Measurements from ENCODE around the gene SACS.
"Not testable (repeated sequence)": the region's sequence is repeated elsewhere in the genome, so short reads cannot be mapped to it uniquely, and the experiment has no call there.

The SACS gene

GRCh38 chr13:23421596-23421995 is 11.9 kb downstream of the SACS start:
- DNase-seq (ENCODE audit: low spot score): no peak
- no peak for TF ChIP-seq CTCF (IDR thresholded peaks at IDR 0.05; ENCODE audit: extremely low read depth, insufficient read depth, missing control alignments)
- in situ Hi-C loops (cut with MboI; ENCODE audit: low pct_unique_long_range_greater_than_20kb, low sequenced_read_pairs, unreplicated experiment): no loop called here

- DNase-seq (ENCODE audit: low spot score): no peak
- in situ Hi-C loops (cut with MboI; ENCODE audit: low pct_unique_long_range_greater_than_20kb, low sequenced_read_pairs, unreplicated experiment): no loop called here
- TF ChIP-seq CTCF (IDR thresholded peaks at IDR 0.05; ENCODE audit: extremely low read depth, insufficient read depth, missing control alignments): no peak
Observed at GRCh38 chr13:23418776-23419683, 14.5 kb downstream of the SACS start.

GRCh38 chr13:23414682-23415081 is 18.8 kb downstream of the SACS start:
- no peak for DNase-seq (ENCODE audit: low spot score)
- in situ Hi-C loops (cut with MboI; ENCODE audit: low pct_unique_long_range_greater_than_20kb, low sequenced_read_pairs, unreplicated experiment): no loop called here
- no peak for TF ChIP-seq CTCF (IDR thresholded peaks at IDR 0.05; ENCODE audit: extremely low read depth, insufficient read depth, missing control alignments)

GRCh38 chr13:23411706-23412105 is 21.8 kb downstream of the SACS start:
- no peak for TF ChIP-seq CTCF (IDR thresholded peaks at IDR 0.05; ENCODE audit: extremely low read depth, insufficient read depth, missing control alignments)
- no peak for DNase-seq (ENCODE audit: low spot score)
- in situ Hi-C loops (cut with MboI; ENCODE audit: low pct_unique_long_range_greater_than_20kb, low sequenced_read_pairs, unreplicated experiment): no loop called here

GRCh38 chr13:23411220-23411619 is 22.3 kb downstream of the SACS start:
- no peak for TF ChIP-seq CTCF (IDR thresholded peaks at IDR 0.05; ENCODE audit: extremely low read depth, insufficient read depth, missing control alignments)
- in situ Hi-C loops (cut with MboI; ENCODE audit: low pct_unique_long_range_greater_than_20kb, low sequenced_read_pairs, unreplicated experiment): no loop called here
- DNase-seq (ENCODE audit: low spot score): no peak

- in situ Hi-C loops (cut with MboI; ENCODE audit: low pct_unique_long_range_greater_than_20kb, low sequenced_read_pairs, unreplicated experiment): no loop called here
- no peak for TF ChIP-seq CTCF (IDR thresholded peaks at IDR 0.05; ENCODE audit: extremely low read depth, insufficient read depth, missing control alignments)
- DNase-seq (ENCODE audit: low spot score): no peak
Observed at GRCh38 chr13:23408026-23408425, 25.5 kb downstream of the SACS start.

GRCh38 chr13:23401156-23401555 is 32.3 kb downstream of the SACS start:
- in situ Hi-C loops (cut with MboI; ENCODE audit: low pct_unique_long_range_greater_than_20kb, low sequenced_read_pairs, unreplicated experiment): not testable (repeated sequence)

More at GRCh38 chr13:23401156-23401555, 32.3 kb downstream of the SACS start:
- DNase-seq (ENCODE audit: low spot score): not testable (repeated sequence)

Data from GM13977 (cell line).